Measurements from ENCODE around the gene IL4R. TPM values are rescaled to one million over a fixed set of nuclear protein-coding genes. Genes with fewer than 3 reads are reported as not detected.
A peak's percentile ranks its signal among the peaks of the same experiment; 100 is the strongest.

Gene IL4R
- total RNA-seq, 4 donors from 2014 or later: 32.2 to 104 (median 71.9) TPM

DNA sequence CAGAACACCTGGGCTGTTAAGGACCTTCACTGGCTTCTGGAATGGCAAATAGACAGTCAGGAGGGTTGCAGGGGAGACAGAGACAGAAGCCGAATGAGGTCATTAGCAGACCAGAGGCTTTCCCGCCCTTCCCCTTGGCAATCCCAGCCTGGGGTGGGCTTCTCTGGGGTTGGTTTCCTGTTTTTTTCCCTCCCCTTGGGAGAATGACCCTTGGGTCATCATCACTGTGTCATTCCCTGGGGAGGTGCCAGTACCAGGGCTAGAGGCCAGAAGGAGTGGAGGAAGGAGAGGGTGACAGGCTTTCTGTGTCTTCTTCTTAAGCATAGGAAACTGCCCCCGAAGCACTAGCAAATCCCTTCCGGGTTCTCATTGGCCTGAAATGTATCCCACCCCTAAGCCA, 45.3 kb downstream of the IL4R start:
- TF ChIP-seq CTCF (IDR thresholded peaks at IDR 0.05): no peak
- TF ChIP-seq POLR2A (IDR thresholded peaks at IDR 0.05): no peak
- H3K27ac ChIP-seq: no peak overlapping the region
- DNase-seq: no peak
- H3K27me3 ChIP-seq: no peaks in the 10 kb centered on the region
- H3K4me3 ChIP-seq: no peak overlapping the region
- peaks cover 0 to 14% (median 3%) of the 10 kb centered on the region in 4 donors for H3K4me1 ChIP-seq
- H3K9me3 ChIP-seq: no peaks in the 10 kb centered on the region
- peaks cover 0 to 95% (median 0%) of the 10 kb centered on the region in 3 donors for H3K36me3 ChIP-seq

- Histone ChIP-seq H3K4me3 (no peak overlapping the region), H3K27ac (no peak overlapping the region), H3K27me3 (no peaks in the 10 kb centered on the region), H3K9me3 (no peaks in the 10 kb centered on the region), H3K36me3 (peaks cover 0 to 90% (median 0%) of the 10 kb centered on the region in 3 donors), H3K4me1 (peaks cover 0 to 17% (median 3%) of the 10 kb centered on the region in 4 donors)
- no peak for DNase-seq
- TF ChIP-seq CTCF (IDR thresholded peaks at IDR 0.05) (no peak), POLR2A (IDR thresholded peaks at IDR 0.05) (no peak)
These were observed 45.8 kb downstream of the IL4R start for GRCh38 chr16:27359615-27360014.

DNA sequence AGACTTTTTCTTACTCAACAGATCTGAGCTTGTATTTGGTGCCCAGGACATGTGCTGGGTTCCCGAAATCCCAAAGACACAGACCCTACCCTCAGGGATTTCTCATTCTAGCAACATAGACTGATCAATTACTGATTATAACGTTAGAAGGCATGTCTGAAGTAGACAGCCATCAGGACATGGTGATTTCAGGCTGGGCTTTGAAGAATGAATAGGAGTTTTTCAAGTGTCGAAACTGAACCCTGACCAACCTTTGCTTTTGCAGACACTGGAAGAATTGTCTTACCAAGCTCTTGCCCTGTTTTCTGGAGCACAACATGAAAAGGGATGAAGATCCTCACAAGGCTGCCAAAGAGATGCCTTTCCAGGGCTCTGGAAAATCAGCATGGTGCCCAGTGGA, 48.2 kb downstream of the IL4R start:
- Histone ChIP-seq H3K4me3 (no peak overlapping the region), H3K27me3 (no peaks in the 10 kb centered on the region), H3K27ac (peak overlapping the region in 1 of 4 donors; percentile 37), H3K9me3 (no peaks in the 10 kb centered on the region), H3K4me1 (peaks cover 1 to 21% (median 4%) of the 10 kb centered on the region in 4 donors), H3K36me3 (peaks cover 0 to 66% (median 0%) of the 10 kb centered on the region in 3 donors)
- TF ChIP-seq POLR2A (IDR thresholded peaks at IDR 0.05) (no peak), CTCF (IDR thresholded peaks at IDR 0.05) (no peak)
- no peak for DNase-seq

DNA sequence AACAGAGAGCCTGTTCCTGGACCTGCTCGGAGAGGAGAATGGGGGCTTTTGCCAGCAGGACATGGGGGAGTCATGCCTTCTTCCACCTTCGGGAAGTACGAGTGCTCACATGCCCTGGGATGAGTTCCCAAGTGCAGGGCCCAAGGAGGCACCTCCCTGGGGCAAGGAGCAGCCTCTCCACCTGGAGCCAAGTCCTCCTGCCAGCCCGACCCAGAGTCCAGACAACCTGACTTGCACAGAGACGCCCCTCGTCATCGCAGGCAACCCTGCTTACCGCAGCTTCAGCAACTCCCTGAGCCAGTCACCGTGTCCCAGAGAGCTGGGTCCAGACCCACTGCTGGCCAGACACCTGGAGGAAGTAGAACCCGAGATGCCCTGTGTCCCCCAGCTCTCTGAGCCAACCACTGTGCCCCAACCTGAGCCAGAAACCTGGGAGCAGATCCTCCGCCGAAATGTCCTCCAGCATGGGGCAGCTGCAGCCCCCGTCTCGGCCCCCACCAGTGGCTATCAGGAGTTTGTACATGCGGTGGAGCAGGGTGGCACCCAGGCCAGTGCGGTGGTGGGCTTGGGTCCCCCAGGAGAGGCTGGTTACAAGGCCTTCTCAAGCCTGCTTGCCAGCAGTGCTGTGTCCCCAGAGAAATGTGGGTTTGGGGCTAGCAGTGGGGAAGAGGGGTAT, 48.9 kb downstream of the IL4R start:
- Histone ChIP-seq H3K9me3 (no peaks in the 10 kb centered on the region), H3K27ac (peak overlapping the region in 2 of 4 donors; percentile 67 to 79), H3K4me1 (peaks cover 4 to 28% (median 7%) of the 10 kb centered on the region in 4 donors), H3K27me3 (no peaks in the 10 kb centered on the region), H3K36me3 (peaks cover 0 to 59% (median 0%) of the 10 kb centered on the region in 3 donors), H3K4me3 (no peak overlapping the region)
- no peak for TF ChIP-seq CTCF (IDR thresholded peaks at IDR 0.05)
- no peak for TF ChIP-seq POLR2A (IDR thresholded peaks at IDR 0.05)
- peak in 1 of 3 donors; percentile 67 for DNase-seq

GRCh38 chr16:27363246-27363632, 49.5 kb downstream of the IL4R start:
- no peak for DNase-seq
- Histone ChIP-seq H3K9me3 (no peaks in the 10 kb centered on the region), H3K36me3 (peaks cover 0 to 54% (median 0%) of the 10 kb centered on the region in 3 donors), H3K4me1 (peaks cover 4 to 33% (median 8%) of the 10 kb centered on the region in 4 donors), H3K4me3 (no peak overlapping the region), H3K27me3 (no peaks in the 10 kb centered on the region), H3K27ac (peak overlapping the region in 2 of 4 donors; percentile 67 to 79)
- TF ChIP-seq POLR2A (IDR thresholded peaks at IDR 0.05): no peak
- TF ChIP-seq CTCF (IDR thresholded peaks at IDR 0.05): no peak

All from Peyer's patch (tissue), 4 donors.